ENCODE measurements around the gene SH3BGR. TPM values are rescaled to one million over a fixed set of nuclear protein-coding genes. Genes with fewer than 3 reads are reported as not detected.
"Not testable (repeated sequence)": the region's sequence is repeated elsewhere in the genome, so short reads cannot be mapped to it uniquely, and the experiment has no call there.

The SH3BGR gene
- polyA plus RNA-seq, 2 donors = 4.9 TPM

DNA sequence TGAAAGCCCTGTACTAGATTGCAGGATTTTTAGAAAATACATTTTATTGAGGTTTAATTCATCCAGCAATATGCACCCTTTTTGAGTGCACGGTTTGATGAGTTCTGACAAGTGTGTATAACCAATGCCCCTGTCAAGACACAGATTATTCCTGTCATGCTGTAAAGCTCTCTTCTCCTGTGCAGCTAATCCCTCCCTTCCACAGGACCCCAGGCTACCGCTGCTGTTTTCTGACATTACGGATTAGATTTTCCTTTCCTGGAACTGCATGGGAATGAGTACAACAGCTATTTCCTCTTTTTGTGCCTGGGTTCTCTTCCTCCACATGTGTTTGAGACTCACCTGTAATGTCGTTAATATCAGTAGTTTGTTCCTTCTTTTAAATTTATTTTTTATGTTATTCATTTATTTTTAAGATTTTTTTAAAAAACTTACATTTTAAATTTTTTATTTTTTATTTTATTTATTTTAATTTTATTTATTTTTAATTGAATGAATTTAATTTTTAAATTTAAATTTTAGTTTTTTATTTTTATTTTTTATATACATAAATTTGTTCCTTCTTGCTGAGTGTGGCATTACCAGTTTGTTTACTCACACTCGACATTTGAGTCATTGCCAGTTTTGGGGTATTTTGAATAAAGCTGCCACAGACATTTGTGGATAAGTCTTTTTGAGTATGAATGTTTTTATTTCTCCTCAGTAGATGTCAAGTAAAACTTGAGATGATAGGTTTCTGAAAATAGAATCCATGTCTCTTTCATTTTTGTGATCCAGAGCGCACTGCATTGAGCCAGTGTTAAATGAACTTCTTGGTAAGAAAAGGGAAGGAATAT lies 82.0 kb downstream of the SH3BGR start:
- H3K4me1 ChIP-seq (ENCODE audit: control insufficient read depth in 2 of 2, insufficient read depth in 2 of 2, low read length in 1 of 2) = peaks cover 0 to 6% of the 10 kb centered on the region in 2 donors
- no peak overlapping the region for H3K4me3 ChIP-seq (ENCODE audit: low read depth in 1 of 2, low read length in 2 of 2)
- H3K9me3 ChIP-seq (ENCODE audit: control insufficient read depth in 2 of 2, insufficient read depth in 1 of 2, low read depth in 1 of 2, low read length in 1 of 2) = no peaks in the 10 kb centered on the region
- H3K27me3 ChIP-seq (ENCODE audit: control insufficient read depth in 1 of 2, insufficient read depth in 2 of 2, low read length in 2 of 2) = no peaks in the 10 kb centered on the region
- WGBS, 2 donors = 52 to 59% methylated on average over 6 of the region's 6 CpGs
- no peak overlapping the region for H3K27ac ChIP-seq (ENCODE audit: low read depth in 2 of 2, low read length in 1 of 2)
- no peaks in the 10 kb centered on the region for H3K36me3 ChIP-seq (ENCODE audit: control insufficient read depth in 2 of 2, insufficient read depth in 2 of 2, low read length in 1 of 2)

DNA sequence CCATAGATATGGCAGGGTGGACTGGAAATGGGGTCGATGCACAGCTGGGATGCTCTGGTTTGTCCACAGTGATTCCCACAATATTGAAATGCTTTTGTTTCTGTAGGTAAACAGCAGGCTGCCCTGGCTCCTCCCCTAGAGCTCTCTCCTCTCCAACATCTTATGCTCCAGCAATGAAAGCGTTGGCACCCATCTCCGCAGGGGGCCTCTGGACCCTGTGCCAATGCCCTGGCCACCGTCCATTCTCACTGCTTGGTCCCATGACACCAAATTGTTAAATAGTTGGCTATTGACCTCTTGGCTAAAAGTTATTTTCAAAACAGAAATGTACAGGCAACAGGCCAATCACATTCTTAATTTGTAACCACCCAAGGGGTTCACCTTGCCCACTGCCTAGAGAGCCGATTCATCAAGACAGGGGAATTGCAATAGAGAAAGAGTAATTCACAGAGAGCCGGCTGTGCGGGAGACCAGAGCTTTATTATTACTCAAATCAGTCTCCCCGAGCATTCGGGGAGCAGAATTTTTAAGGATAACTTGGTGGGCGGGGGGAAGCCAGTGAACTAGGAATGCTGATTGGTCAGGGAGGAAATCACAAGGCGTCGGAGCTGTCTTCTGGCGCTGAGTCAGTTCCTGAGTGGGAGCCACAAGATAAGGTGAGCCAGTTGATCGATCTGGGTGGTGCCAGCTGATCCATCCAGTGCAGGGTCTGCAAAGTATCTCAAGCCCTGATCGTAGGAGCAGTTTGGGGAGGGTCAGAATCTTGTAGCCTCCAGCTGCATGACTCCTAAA lies 84.1 kb downstream of the SH3BGR start:
- no peaks in the 10 kb centered on the region for H3K36me3 ChIP-seq (ENCODE audit: control insufficient read depth in 2 of 2, insufficient read depth in 2 of 2, low read length in 1 of 2)
- no peak overlapping the region for H3K27ac ChIP-seq (ENCODE audit: low read depth in 2 of 2, low read length in 1 of 2)
- WGBS, 2 donors = 88 to 90% methylated on average over 15 of the region's 15 CpGs
- no peaks in the 10 kb centered on the region for H3K27me3 ChIP-seq (ENCODE audit: control insufficient read depth in 1 of 2, insufficient read depth in 2 of 2, low read length in 2 of 2)
- no peak overlapping the region for H3K4me3 ChIP-seq (ENCODE audit: low read depth in 1 of 2, low read length in 2 of 2)
- H3K4me1 ChIP-seq (ENCODE audit: control insufficient read depth in 2 of 2, insufficient read depth in 2 of 2, low read length in 1 of 2) = peaks cover 0 to 5% of the 10 kb centered on the region in 2 donors
- no peaks in the 10 kb centered on the region for H3K9me3 ChIP-seq (ENCODE audit: control insufficient read depth in 2 of 2, insufficient read depth in 1 of 2, low read depth in 1 of 2, low read length in 1 of 2)

DNA sequence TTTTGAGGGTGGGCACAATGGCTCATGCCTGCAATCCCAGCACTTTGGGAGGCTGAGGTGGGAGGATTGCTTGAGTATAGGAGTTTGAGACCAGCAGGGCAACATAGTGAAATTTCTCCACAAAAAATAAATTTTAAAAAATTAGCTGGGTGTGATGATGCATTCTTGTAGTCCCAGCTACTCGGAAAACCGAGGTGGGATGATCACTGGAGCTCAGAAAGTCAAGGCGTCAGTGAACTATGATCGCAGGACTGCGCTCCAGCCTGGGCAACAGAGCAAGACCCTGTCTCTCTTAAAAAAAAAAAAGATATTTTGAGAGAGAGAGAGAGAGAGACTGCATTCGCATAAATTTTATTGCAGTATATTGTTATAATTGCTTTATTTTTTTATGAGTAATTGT lies 85.1 kb downstream of the SH3BGR start:
- Histone ChIP-seq H3K4me3 (ENCODE audit: low read depth in 1 of 2, low read length in 2 of 2) (no peak overlapping the region), H3K4me1 (ENCODE audit: control insufficient read depth in 2 of 2, insufficient read depth in 2 of 2, low read length in 1 of 2) (peaks cover 0 to 2% of the 10 kb centered on the region in 2 donors), H3K27ac (ENCODE audit: low read depth in 2 of 2, low read length in 1 of 2) (no peak overlapping the region), H3K27me3 (ENCODE audit: control insufficient read depth in 1 of 2, insufficient read depth in 2 of 2, low read length in 2 of 2) (no peaks in the 10 kb centered on the region), H3K36me3 (ENCODE audit: control insufficient read depth in 2 of 2, insufficient read depth in 2 of 2, low read length in 1 of 2) (no peaks in the 10 kb centered on the region), H3K9me3 (ENCODE audit: control insufficient read depth in 2 of 2, insufficient read depth in 1 of 2, low read depth in 1 of 2, low read length in 1 of 2) (no peaks in the 10 kb centered on the region)
- 92 to 94% methylated on average over 6 of the region's 6 CpGs for WGBS, 2 donors

DNA sequence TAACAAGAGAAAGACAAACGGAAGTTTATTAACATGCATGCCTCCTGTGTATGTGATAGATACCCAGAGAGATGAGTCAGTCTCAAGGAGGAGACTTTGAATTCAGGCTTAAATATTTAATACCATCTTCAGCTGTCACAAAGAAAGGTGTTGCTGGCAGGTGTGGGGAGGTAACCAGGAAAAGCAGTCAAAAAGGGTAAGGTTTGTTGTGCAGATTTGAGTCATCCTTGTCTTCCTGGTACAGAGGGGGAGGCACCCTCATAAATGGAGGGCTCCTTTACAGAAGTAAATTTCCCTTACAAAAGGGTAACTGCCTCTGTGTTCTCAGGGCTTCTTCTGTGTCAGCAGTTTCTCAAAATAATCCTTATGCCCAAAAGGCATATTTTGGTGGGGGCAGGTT lies 85.8 kb downstream of the SH3BGR start:
- H3K36me3 ChIP-seq (ENCODE audit: control insufficient read depth in 2 of 2, insufficient read depth in 2 of 2, low read length in 1 of 2) = no peaks in the 10 kb centered on the region
- H3K27ac ChIP-seq (ENCODE audit: low read depth in 2 of 2, low read length in 1 of 2) = peak overlapping the region in 1 of 2 donors; percentile 79
- no peak overlapping the region for H3K4me3 ChIP-seq (ENCODE audit: low read depth in 1 of 2, low read length in 2 of 2)
- no peaks in the 10 kb centered on the region for H3K9me3 ChIP-seq (ENCODE audit: control insufficient read depth in 2 of 2, insufficient read depth in 1 of 2, low read depth in 1 of 2, low read length in 1 of 2)
- H3K4me1 ChIP-seq (ENCODE audit: control insufficient read depth in 2 of 2, insufficient read depth in 2 of 2, low read length in 1 of 2) = peaks cover 0 to 2% of the 10 kb centered on the region in 2 donors
- WGBS, 2 donors = 9 to 17% methylated on average over 1 of the region's 1 CpG
- H3K27me3 ChIP-seq (ENCODE audit: control insufficient read depth in 1 of 2, insufficient read depth in 2 of 2, low read length in 2 of 2) = no peaks in the 10 kb centered on the region

DNA sequence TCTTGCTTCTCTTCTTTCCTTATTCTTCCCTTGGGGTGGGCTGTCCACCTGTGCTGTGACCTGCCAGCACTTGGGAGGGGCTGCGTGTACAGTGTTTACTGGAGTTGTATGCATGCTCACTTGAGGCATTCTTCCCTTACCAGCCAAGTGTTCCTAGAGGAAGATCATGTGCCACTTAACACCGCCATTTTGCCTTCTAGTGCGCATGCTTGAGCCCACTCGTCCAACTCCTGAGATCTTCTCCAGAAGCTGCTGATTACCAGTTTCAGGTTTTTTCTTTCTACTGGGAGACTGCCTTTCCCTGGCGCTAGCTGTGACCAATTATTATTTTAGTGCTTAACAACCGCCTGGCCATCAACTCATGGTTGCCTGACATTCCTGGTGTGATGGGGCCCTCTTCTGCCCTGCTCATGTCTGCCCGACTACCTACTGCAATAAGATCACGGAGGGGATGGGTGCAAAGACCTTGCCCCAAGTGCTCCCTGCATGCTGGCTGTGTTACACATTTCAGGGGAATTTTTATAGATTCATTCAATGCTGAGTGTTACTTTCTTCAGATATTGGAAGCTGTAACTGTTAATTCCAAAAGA lies 86.8 kb downstream of the SH3BGR start:
- H3K4me1 ChIP-seq (ENCODE audit: control insufficient read depth in 2 of 2, insufficient read depth in 2 of 2, low read length in 1 of 2) = peaks cover 0 to 2% of the 10 kb centered on the region in 2 donors
- H3K9me3 ChIP-seq (ENCODE audit: control insufficient read depth in 2 of 2, insufficient read depth in 1 of 2, low read depth in 1 of 2, low read length in 1 of 2) = no peaks in the 10 kb centered on the region
- no peak overlapping the region for H3K4me3 ChIP-seq (ENCODE audit: low read depth in 1 of 2, low read length in 2 of 2)
- H3K36me3 ChIP-seq (ENCODE audit: control insufficient read depth in 2 of 2, insufficient read depth in 2 of 2, low read length in 1 of 2) = no peaks in the 10 kb centered on the region
- WGBS, 2 donors = 90 to 93% methylated on average over 8 of the region's 8 CpGs
- no peaks in the 10 kb centered on the region for H3K27me3 ChIP-seq (ENCODE audit: control insufficient read depth in 1 of 2, insufficient read depth in 2 of 2, low read length in 2 of 2)
- peak overlapping the region in 1 of 2 donors; percentile 42 for H3K27ac ChIP-seq (ENCODE audit: low read depth in 2 of 2, low read length in 1 of 2)

DNA sequence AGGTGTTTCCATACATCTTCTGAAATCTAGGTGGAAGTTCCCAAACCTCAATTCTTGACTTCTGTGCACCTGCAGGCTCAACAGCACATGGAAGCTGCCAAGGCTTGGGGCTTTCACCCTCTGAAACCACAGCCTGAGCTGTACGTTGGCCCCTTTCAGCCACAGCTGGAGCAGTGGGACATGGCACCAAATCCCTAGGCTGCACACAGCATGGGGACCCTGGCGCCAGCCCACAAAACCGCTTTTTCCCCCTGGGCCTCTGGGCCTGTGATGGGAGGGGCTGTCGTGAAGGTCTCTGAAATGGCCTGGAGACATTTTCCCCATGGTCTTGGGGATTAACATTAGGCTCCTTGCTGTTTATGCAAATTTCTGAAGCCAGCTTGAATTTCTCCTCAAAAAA lies 88.6 kb downstream of the SH3BGR start:
- H3K27me3 ChIP-seq (ENCODE audit: control insufficient read depth in 1 of 2, insufficient read depth in 2 of 2, low read length in 2 of 2); H3K9me3 ChIP-seq (ENCODE audit: control insufficient read depth in 2 of 2, insufficient read depth in 1 of 2, low read depth in 1 of 2, low read length in 1 of 2); H3K27ac ChIP-seq (ENCODE audit: low read depth in 2 of 2, low read length in 1 of 2); H3K4me3 ChIP-seq (ENCODE audit: low read depth in 1 of 2, low read length in 2 of 2); H3K36me3 ChIP-seq (ENCODE audit: control insufficient read depth in 2 of 2, insufficient read depth in 2 of 2, low read length in 1 of 2); H3K4me1 ChIP-seq (ENCODE audit: control insufficient read depth in 2 of 2, insufficient read depth in 2 of 2, low read length in 1 of 2): not testable (repeated sequence)
- 74 to 86% methylated on average over 4 of the region's 4 CpGs for WGBS, 2 donors

DNA sequence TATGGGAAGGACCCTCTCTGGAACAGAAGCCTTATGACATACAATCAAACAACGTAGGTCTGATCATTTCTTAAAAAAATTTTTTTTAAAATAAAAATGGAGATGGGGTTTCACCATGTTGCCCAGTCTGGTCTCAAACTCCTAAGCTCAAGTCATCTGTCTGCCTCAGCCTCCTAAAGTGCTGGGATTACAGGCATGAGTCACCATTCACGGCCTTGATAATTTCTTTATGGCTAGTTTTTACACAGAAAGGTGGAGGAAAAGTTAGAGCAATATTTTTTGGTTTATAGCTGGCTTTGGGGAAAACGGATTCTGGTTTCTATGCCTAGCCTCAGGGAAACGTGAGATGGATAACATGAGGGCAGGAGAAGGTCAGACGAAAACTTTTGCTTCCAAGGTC lies 91.0 kb downstream of the SH3BGR start:
- peaks cover 0 to 2% of the 10 kb centered on the region in 2 donors for H3K9me3 ChIP-seq (ENCODE audit: control insufficient read depth in 2 of 2, insufficient read depth in 1 of 2, low read depth in 1 of 2, low read length in 1 of 2)
- no peak overlapping the region for H3K4me3 ChIP-seq (ENCODE audit: low read depth in 1 of 2, low read length in 2 of 2)
- no peaks in the 10 kb centered on the region for H3K36me3 ChIP-seq (ENCODE audit: control insufficient read depth in 2 of 2, insufficient read depth in 2 of 2, low read length in 1 of 2)
- no peaks in the 10 kb centered on the region for H3K27me3 ChIP-seq (ENCODE audit: control insufficient read depth in 1 of 2, insufficient read depth in 2 of 2, low read length in 2 of 2)
- H3K4me1 ChIP-seq (ENCODE audit: control insufficient read depth in 2 of 2, insufficient read depth in 2 of 2, low read length in 1 of 2) = peaks cover 0 to 2% of the 10 kb centered on the region in 2 donors
- no peak overlapping the region for H3K27ac ChIP-seq (ENCODE audit: low read depth in 2 of 2, low read length in 1 of 2)
- WGBS, 2 donors = 69 to 72% methylated on average over 5 of the region's 5 CpGs

DNA sequence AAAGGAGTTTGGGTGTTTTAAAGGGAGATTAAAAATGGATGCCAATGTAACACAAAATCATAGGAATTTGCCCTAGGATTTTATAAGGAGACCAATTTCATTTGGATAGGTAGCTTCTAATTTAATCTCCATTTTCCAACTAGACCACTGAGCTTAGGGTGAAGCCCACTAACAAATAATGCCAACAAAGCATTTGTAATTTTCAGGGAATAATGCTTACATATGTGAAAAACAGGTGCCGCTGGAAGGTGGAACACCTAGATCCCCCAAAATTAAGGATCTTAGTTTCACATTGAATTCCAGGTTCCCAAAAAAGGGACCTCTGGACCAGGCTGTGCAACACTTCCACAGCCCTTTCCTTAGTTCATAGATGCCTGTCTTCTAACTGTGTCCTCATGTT lies 94.8 kb downstream of the SH3BGR start:
- peaks cover 0 to 2% of the 10 kb centered on the region in 2 donors for H3K9me3 ChIP-seq (ENCODE audit: control insufficient read depth in 2 of 2, insufficient read depth in 1 of 2, low read depth in 1 of 2, low read length in 1 of 2)
- no peaks in the 10 kb centered on the region for H3K27me3 ChIP-seq (ENCODE audit: control insufficient read depth in 1 of 2, insufficient read depth in 2 of 2, low read length in 2 of 2)
- no peaks in the 10 kb centered on the region for H3K4me1 ChIP-seq (ENCODE audit: control insufficient read depth in 2 of 2, insufficient read depth in 2 of 2, low read length in 1 of 2)
- WGBS, 2 donors = 97 to 100% methylated on average over 1 of the region's 1 CpG
- no peaks in the 10 kb centered on the region for H3K36me3 ChIP-seq (ENCODE audit: control insufficient read depth in 2 of 2, insufficient read depth in 2 of 2, low read length in 1 of 2)
- H3K4me3 ChIP-seq (ENCODE audit: low read depth in 1 of 2, low read length in 2 of 2) = no peak overlapping the region
- no peak overlapping the region for H3K27ac ChIP-seq (ENCODE audit: low read depth in 2 of 2, low read length in 1 of 2)

DNA sequence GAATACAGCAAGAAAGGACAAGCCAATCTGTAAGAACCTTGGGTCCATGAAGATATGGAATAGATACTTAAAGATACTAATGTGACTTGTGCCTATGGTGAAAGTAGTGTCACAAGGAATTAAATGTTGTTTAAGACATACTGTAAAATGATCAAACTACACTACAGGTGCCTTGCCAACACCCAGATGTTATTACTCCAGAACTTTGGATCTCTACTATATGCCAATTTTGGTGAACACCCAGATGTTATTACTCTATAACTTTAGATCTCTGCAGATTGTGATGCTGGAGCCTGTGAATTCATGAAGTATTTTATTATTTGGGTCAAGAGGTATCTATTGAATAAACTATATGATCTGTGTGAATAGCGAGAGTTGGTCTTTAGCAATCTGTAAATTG lies 101.1 kb downstream of the SH3BGR start:
- 89 to 92% methylated on average over 1 of the region's 1 CpG for WGBS, 2 donors
- H3K4me1 ChIP-seq (ENCODE audit: control insufficient read depth in 2 of 2, insufficient read depth in 2 of 2, low read length in 1 of 2) = no peaks in the 10 kb centered on the region
- H3K4me3 ChIP-seq (ENCODE audit: low read depth in 1 of 2, low read length in 2 of 2) = no peak overlapping the region
- H3K9me3 ChIP-seq (ENCODE audit: control insufficient read depth in 2 of 2, insufficient read depth in 1 of 2, low read depth in 1 of 2, low read length in 1 of 2) = no peaks in the 10 kb centered on the region
- no peak overlapping the region for H3K27ac ChIP-seq (ENCODE audit: low read depth in 2 of 2, low read length in 1 of 2)
- H3K27me3 ChIP-seq (ENCODE audit: control insufficient read depth in 1 of 2, insufficient read depth in 2 of 2, low read length in 2 of 2) = no peaks in the 10 kb centered on the region
- H3K36me3 ChIP-seq (ENCODE audit: control insufficient read depth in 2 of 2, insufficient read depth in 2 of 2, low read length in 1 of 2) = no peaks in the 10 kb centered on the region

Data from esophagus (tissue), 2 donors.